VCaP (cell line): ENCODE measurements around the gene SIDT1.

Experiments used
- H3K27ac ChIP-seq: fragments of 450-650 bp; 2 replicates; pipeline ENCODE4 v1.5.1; 2017
- TF ChIP-seq, protein P1 (sequence below): fragments of 450-650 bp; conservative IDR thresholded peaks from 2 replicates; pipeline ENCODE4 v1.5.1; 2017; ENCODE audit warnings: mild to moderate bottlenecking, moderate library complexity

The SIDT1 gene

GRCh38 chr3:113531826-113532697 is at the start of gene SIDT1:
TSS of gene SIDT1 (plus strand) at chr3:113532555. CDS start at chr3:113533022, 467 bp downstream.
- TF ChIP-seq, protein P1, sequence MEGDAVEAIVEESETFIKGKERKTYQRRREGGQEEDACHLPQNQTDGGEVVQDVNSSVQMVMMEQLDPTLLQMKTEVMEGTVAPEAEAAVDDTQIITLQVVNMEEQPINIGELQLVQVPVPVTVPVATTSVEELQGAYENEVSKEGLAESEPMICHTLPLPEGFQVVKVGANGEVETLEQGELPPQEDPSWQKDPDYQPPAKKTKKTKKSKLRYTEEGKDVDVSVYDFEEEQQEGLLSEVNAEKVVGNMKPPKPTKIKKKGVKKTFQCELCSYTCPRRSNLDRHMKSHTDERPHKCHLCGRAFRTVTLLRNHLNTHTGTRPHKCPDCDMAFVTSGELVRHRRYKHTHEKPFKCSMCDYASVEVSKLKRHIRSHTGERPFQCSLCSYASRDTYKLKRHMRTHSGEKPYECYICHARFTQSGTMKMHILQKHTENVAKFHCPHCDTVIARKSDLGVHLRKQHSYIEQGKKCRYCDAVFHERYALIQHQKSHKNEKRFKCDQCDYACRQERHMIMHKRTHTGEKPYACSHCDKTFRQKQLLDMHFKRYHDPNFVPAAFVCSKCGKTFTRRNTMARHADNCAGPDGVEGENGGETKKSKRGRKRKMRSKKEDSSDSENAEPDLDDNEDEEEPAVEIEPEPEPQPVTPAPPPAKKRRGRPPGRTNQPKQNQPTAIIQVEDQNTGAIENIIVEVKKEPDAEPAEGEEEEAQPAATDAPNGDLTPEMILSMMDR = peak; percentile 30; the same call in 1 of the 2 replicates
- H3K27ac ChIP-seq = peak within 1 kb of the TSS; percentile 61

GRCh38 chr3:113485161-113485609 is 47.2 kb upstream of the SIDT1 start:
- TF ChIP-seq, protein P1 = no peak
- H3K27ac ChIP-seq = 0 out of 2 replicates have a peak overlapping the region, but pooled peaks have one; percentile 22

- no peak overlapping the region for H3K27ac ChIP-seq
- TF ChIP-seq, protein P1 = peak; percentile 71
These were observed 37.3 kb upstream of the SIDT1 start for GRCh38 chr3:113495035-113495434.

DNA sequence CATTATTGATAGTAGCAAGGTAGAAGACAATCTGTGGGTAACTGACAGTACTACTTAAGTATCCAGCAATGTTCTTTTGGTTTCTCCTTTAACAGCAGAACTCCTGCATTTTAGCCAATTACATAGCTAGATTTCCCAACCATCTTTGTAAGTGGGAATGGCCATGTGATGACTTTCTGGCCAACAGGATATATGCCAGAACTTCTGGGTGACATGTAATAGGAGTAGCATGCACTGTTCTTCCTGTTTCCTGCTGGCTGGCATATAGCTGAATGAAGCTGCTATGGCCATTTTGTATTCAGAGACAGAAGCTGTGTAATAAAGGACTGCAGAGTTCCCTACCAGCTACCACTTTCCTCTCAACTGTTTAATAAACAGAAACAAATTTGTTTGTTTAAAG is 35.4 kb upstream of the SIDT1 start:
- TF ChIP-seq, protein P1 = no peak

GRCh38 chr3:113498221-113499005 is 33.9 kb upstream of the SIDT1 start:
- TF ChIP-seq, protein P1 = no peak

More for the DNA sequence above, 35.4 kb upstream of the SIDT1 start:
- no peak overlapping the region for H3K27ac ChIP-seq

GRCh38 chr3:113499081-113499480 is 33.3 kb upstream of the SIDT1 start:
- no peak overlapping the region for H3K27ac ChIP-seq

More at GRCh38 chr3:113498221-113499005, 33.9 kb upstream of the SIDT1 start:
- no peak overlapping the region for H3K27ac ChIP-seq

More at GRCh38 chr3:113499081-113499480, 33.3 kb upstream of the SIDT1 start:
- TF ChIP-seq, protein P1 = no peak
